B cell (primary cell): ENCODE data around the gene PAIP2B. TPM values are rescaled to one million over a fixed set of nuclear protein-coding genes. Genes with fewer than 3 reads are reported as not detected.

Experiments used
- ATAC-seq: fragments of 200-7000 bp; cut with Tn5 transposase; one replicate; pipeline ENCODE4 v1.10.0; 2021; ENCODE audit warnings: low read depth, mild to moderate bottlenecking, moderate number of reproducible peaks, moderate library complexity
- CTCF ChIA-PET: fragments of 350-600 bp; sonication (Branson Sonifier 250); formaldehyde crosslinking; loops from one replicate; lab custom pipeline; 2021; ENCODE audit warnings: antibody characterized with exemption, inconsistent platforms; lab: Charles Lee
- POLR2A ChIA-PET: fragments of 350-600 bp; sonication (Branson Sonifier 250); formaldehyde crosslinking; loops from one replicate; lab custom pipeline; 2021; ENCODE audit warnings: antibody characterized with exemption; lab: Charles Lee
- DNase-seq: peaks from one replicate; pipeline ENCODE4 v3.0.0; 2013
- H2AFZ ChIP-seq: 2 replicates; pipeline ENCODE4 v1.6.1; 2012; ENCODE audit warnings: mild to moderate bottlenecking, low read depth, low read length; ENCODE audit not compliant: insufficient read depth, poor library complexity, severe bottlenecking
- H3K27ac ChIP-seq, 2 donors: 1 replicate in 1 of 2; 2 replicates in 1 of 2; pipeline ENCODE4 v1.5.1; 2012 to 2013; ENCODE audit warnings: low read length in 2 of 2, mild to moderate bottlenecking in 2 of 2, moderate library complexity in 1 of 2
- H3K27me3 ChIP-seq, 4 experiments: fragments of 200-600 bp in 1 of 4; sonication (generic) in 1 of 4; replicated peaks in 1 of 4; 1 replicate in 2 of 4; 2 replicates in 2 of 4; pipeline versions ENCODE4 v1.6.1 to v1.7.0; 2013 to 2016; ENCODE audit warnings: low read length in 3 of 4, mild to moderate bottlenecking in 2 of 4, mixed read lengths in 1 of 4, moderate library complexity in 1 of 4; ENCODE audit not compliant: insufficient read depth in 4 of 4, control insufficient read depth in 3 of 4; ENCODE audit errors: control extremely low read depth in 1 of 4
- H3K36me3 ChIP-seq, 2 experiments: replicated peaks in 1 of 2; 1 replicate in 1 of 2; 2 replicates in 1 of 2; pipeline versions ENCODE4 v1.6.1 to v1.7.1; 2013; ENCODE audit warnings: low read length in 1 of 2; ENCODE audit not compliant: insufficient read depth in 2 of 2, control insufficient read depth in 1 of 2; ENCODE audit errors: control extremely low read depth in 1 of 2, extremely low read depth in 1 of 2
- H3K4me1 ChIP-seq, 2 donors: fragments of 200-600 bp in 1 of 2; sonication (generic) in 1 of 2; 1 replicate in 1 of 2; 2 replicates in 1 of 2; pipeline versions ENCODE4 v1.5.1 to v1.6.1; 2013 to 2017; ENCODE audit warnings: low read length in 2 of 2; ENCODE audit not compliant: control insufficient read depth in 2 of 2, insufficient read depth in 2 of 2
- H3K4me2 ChIP-seq: replicated peaks from 2 replicates; pipeline ENCODE3; 2012; ENCODE audit warnings: mild to moderate bottlenecking, low read depth, low read length; ENCODE audit not compliant: poor library complexity, severe bottlenecking
- H3K4me3 ChIP-seq, 5 experiments: fragments of 200-600 bp in 1 of 5; sonication (generic) in 1 of 5; 1 replicate in 3 of 5; 2 replicates in 2 of 5; pipeline versions ENCODE4 v1.5.1 to v1.7.0; 2011 to 2016; ENCODE audit warnings: low read length in 4 of 5, mild to moderate bottlenecking in 4 of 5, low read depth in 2 of 5, control low read depth in 1 of 5, moderate library complexity in 1 of 5; ENCODE audit not compliant: insufficient read depth in 1 of 5; ENCODE audit errors: control extremely low read depth in 1 of 5, extremely low read depth in 1 of 5
- H3K79me2 ChIP-seq: fragments of 200-600 bp; sonication (generic); one replicate; pipeline ENCODE4 v1.6.0; 2016; ENCODE audit warnings: low read length; ENCODE audit not compliant: control insufficient read depth, insufficient read depth
- H3K9ac ChIP-seq: fragments of 200-600 bp; sonication (generic); 2 replicates; pipeline ENCODE4 v1.6.1; 2017; ENCODE audit warnings: mild to moderate bottlenecking, low read length, moderate library complexity
- H3K9me3 ChIP-seq, 3 donors: one replicate each; pipeline versions ENCODE4 v1.6.1 to v1.7.1; 2013; ENCODE audit warnings: low read length in 2 of 3; ENCODE audit not compliant: control insufficient read depth in 2 of 3, insufficient read depth in 1 of 3; ENCODE audit errors: control extremely low read depth in 1 of 3
- H4K20me1 ChIP-seq: 2 replicates; pipeline ENCODE4 v1.6.0; 2012; ENCODE audit warnings: mild to moderate bottlenecking, low read length; ENCODE audit not compliant: insufficient read depth, control insufficient read depth, poor library complexity, severe bottlenecking
- H3K27ac Mint-ChIP-seq: one replicate; pipeline ENCODE4 v1.8.0; 2021; ENCODE audit warnings: mixed read lengths
- H3K27me3 Mint-ChIP-seq: one replicate; pipeline ENCODE4 v1.8.0; 2021; ENCODE audit warnings: mixed read lengths
- H3K4me1 Mint-ChIP-seq: one replicate; pipeline ENCODE4 v1.8.0; 2021; ENCODE audit warnings: mixed read lengths
- H3K4me3 Mint-ChIP-seq: one replicate; pipeline ENCODE4 v1.8.0; 2021; ENCODE audit warnings: mixed read lengths
- H3K9me3 Mint-ChIP-seq: one replicate; pipeline ENCODE4 v1.8.0; 2022; ENCODE audit warnings: mixed read lengths; ENCODE audit not compliant: insufficient read depth
- CTCF ChIP-seq: fragments of 200-600 bp; IDR thresholded peaks from one replicate; pipeline ENCODE4 v1.8.0; 2022; ENCODE audit warnings: antibody characterized with exemption, mild to moderate bottlenecking
- EZH2 ChIP-seq: IDR thresholded peaks from 2 replicates; pipeline ENCODE4 v1.6.1; 2012; ENCODE audit warnings: borderline replicate concordance, low read depth, mild to moderate bottlenecking, moderate library complexity, low read length; ENCODE audit not compliant: insufficient read depth, poor library complexity, severe bottlenecking
- WGBS: methylation state at CpG from one replicate; pipeline ENCODE4 v1.1.5; 2013; ENCODE audit warnings: missing lambda C conversion rate; ENCODE audit not compliant: insufficient coverage; 5-methylcytosine and 5-hydroxymethylcytosine counted together
- intact Hi-C: fragments of 100-400 bp; cut with micrococcal nuclease; formaldehyde crosslinking; loops from one replicate; pipeline ENCODE4 v1.10.0; 2022
- polyA plus RNA-seq: library from polyadenylated mRNA; depleted of rRNA; stranded (reverse); fragments of >200 nt; gene quantifications from 2 replicates; pipeline ENCODE4 v1.2.3, GENCODE V29; 2012
- total RNA-seq, 2 donors: library from RNA; stranded (reverse); fragments of 120-200 nt in 1 of 2; gene quantifications; 1 replicate in 1 of 2; 2 replicates in 1 of 2; pipeline versions ENCODE4 v1.2.3 to v1.2.4, GENCODE V29; 2013 to 2022

Gene PAIP2B
- total and polyA plus RNA-seq, 2 donors (not counting 1 experiment from before 2014, with no cell fraction given), result 4.7 to 10.2 TPM

- H3K4me1 Mint-ChIP-seq, result no peaks in the 10 kb centered on the region
- H3K27me3 ChIP-seq, result no peaks in the 10 kb centered on the region
- intact Hi-C loops, result no loop called here
- H3K4me3 ChIP-seq, result no peak overlapping the region
- no peak overlapping the region for H3K4me3 Mint-ChIP-seq
- ATAC-seq, result no peak
- H2AFZ ChIP-seq, result no peak overlapping the region
- H3K9me3 ChIP-seq, result no peaks in the 10 kb centered on the region
- H3K27me3 Mint-ChIP-seq, result no peaks in the 10 kb centered on the region
- no peak for DNase-seq
- 100% methylated on average over 2 of the region's 3 CpGs for WGBS
- no peak overlapping the region for H3K4me2 ChIP-seq
- TF ChIP-seq CTCF (no peak), EZH2 (no peak)
- H3K9ac ChIP-seq, result no peak overlapping the region
- no peak overlapping the region for H3K27ac Mint-ChIP-seq
- ChIA-PET CTCF (no interaction called here), POLR2A (no interaction called here)
- no peaks in the 10 kb centered on the region for H3K79me2 ChIP-seq
- H3K27ac ChIP-seq, result no peak overlapping the region
- no peaks in the 10 kb centered on the region for H3K4me1 ChIP-seq
- H4K20me1 ChIP-seq, result no peaks in the 10 kb centered on the region
- H3K36me3 ChIP-seq, result peaks cover 0 to 15% of the 10 kb centered on the region in 2 experiments
- no peaks in the 10 kb centered on the region for H3K9me3 Mint-ChIP-seq
These were observed 36.0 kb downstream of the PAIP2B start for GRCh38 chr2:71190656-71191569.

- Histone ChIP-seq H3K4me3 (no peak overlapping the region), H3K27me3 (no peaks in the 10 kb centered on the region), H3K9me3 (no peaks in the 10 kb centered on the region), H2AFZ (no peak overlapping the region), H3K79me2 (no peaks in the 10 kb centered on the region), H3K36me3 (peaks cover 0 to 15% of the 10 kb centered on the region in 2 experiments), H3K9ac (no peak overlapping the region), H4K20me1 (no peaks in the 10 kb centered on the region), H3K4me2 (no peak overlapping the region), H3K4me1 (no peaks in the 10 kb centered on the region), H3K27ac (no peak overlapping the region)
- WGBS, result no CpG with 5 or more reads among the region's 2 CpGs
- TF ChIP-seq CTCF (no peak), EZH2 (no peak)
- H3K4me1 Mint-ChIP-seq, result peaks cover 1% of the 10 kb centered on the region
- H3K27me3 Mint-ChIP-seq, result no peaks in the 10 kb centered on the region
- no peaks in the 10 kb centered on the region for H3K9me3 Mint-ChIP-seq
- ATAC-seq (no peak), DNase-seq (no peak)
- no peak overlapping the region for H3K27ac Mint-ChIP-seq
- POLR2A ChIA-PET, result no interaction called here
- intact Hi-C loops, result no loop called here
- no peak overlapping the region for H3K4me3 Mint-ChIP-seq
- CTCF ChIA-PET, result interaction anchor here (1.1 kb wide), 1 partner anchor 37 kb away, joined by 5 read pairs; no protein-coding TSS in a partner anchor
These were observed 39.3 kb downstream of the PAIP2B start for GRCh38 chr2:71187589-71187988.
